ENCODE data around the gene PLD1.
A peak's percentile ranks its signal among the peaks of the same experiment; 100 is the strongest.

Gene PLD1

GRCh38 chr3:171566803-171567422 is 243.4 kb downstream of the PLD1 start:
- H3K4me1 ChIP-seq (ENCODE audit: control insufficient read depth in 1 of 2, insufficient read depth in 2 of 2, low read length in 2 of 2): no peaks in the 10 kb centered on the region

GRCh38 chr3:171565481-171566058 is 244.7 kb downstream of the PLD1 start:
- H3K79me2 ChIP-seq (ENCODE audit: control insufficient read depth, insufficient read depth, low read length, poor library complexity): no peaks in the 10 kb centered on the region
- no peak overlapping the region for H3K4me2 ChIP-seq (ENCODE audit: low read length)
- no peaks in the 10 kb centered on the region for H3K79me1 ChIP-seq (ENCODE audit: low read length)
- no peak overlapping the region for H2AFZ ChIP-seq (ENCODE audit: insufficient read depth, low read length, poor library complexity)
- no peaks in the 10 kb centered on the region for H3K9me3 ChIP-seq (ENCODE audit: insufficient read depth, low read depth, low read length)
- no peak overlapping the region for H3K9ac ChIP-seq (ENCODE audit: low read length)
- H4K8ac ChIP-seq (ENCODE audit: low read depth, low read length): no peak overlapping the region
- no peak overlapping the region for H3K27ac ChIP-seq (ENCODE audit: low read depth, low read length)
- H3K36me3 ChIP-seq (ENCODE audit: control insufficient read depth in 1 of 2, insufficient read depth in 2 of 2, low read length in 2 of 2): no peaks in the 10 kb centered on the region
- no peak overlapping the region for H3K14ac ChIP-seq (ENCODE audit: low read length)
- no peak overlapping the region for H4K91ac ChIP-seq (ENCODE audit: low read depth, low read length)
- no peak overlapping the region for H2BK120ac ChIP-seq (ENCODE audit: insufficient read depth, low read length, poor library complexity)
- no peak overlapping the region for H3K4me3 ChIP-seq (ENCODE audit: low read depth, low read length)
- no CpG with 5 or more reads among the region's 2 CpGs for WGBS (ENCODE audit: extremely low coverage, insufficient coverage, insufficient read length)
- H2BK12ac ChIP-seq (ENCODE audit: low read length): no peak overlapping the region
- peak in 1 of 2 donors; percentile 33 for DNase-seq
- H4K12ac ChIP-seq (ENCODE audit: low read depth, low read length): no peak overlapping the region
- no peaks in the 10 kb centered on the region for H3K27me3 ChIP-seq (ENCODE audit: insufficient read depth, low read length)
- H3K4me1 ChIP-seq (ENCODE audit: control insufficient read depth in 1 of 2, insufficient read depth in 2 of 2, low read length in 2 of 2): no peaks in the 10 kb centered on the region
- no peak overlapping the region for H3K18ac ChIP-seq (ENCODE audit: low read length)
- no peak overlapping the region for H2AK5ac ChIP-seq (ENCODE audit: low read length)
- H3K4ac ChIP-seq (ENCODE audit: low read depth, low read length): no peak overlapping the region
- H3K23ac ChIP-seq (ENCODE audit: low read length): no peak overlapping the region
- H2BK5ac ChIP-seq (ENCODE audit: low read depth, low read length, poor library complexity): no peak overlapping the region

More at GRCh38 chr3:171566803-171567422, 243.4 kb downstream of the PLD1 start:
- Histone ChIP-seq H2AK5ac (ENCODE audit: low read length) (no peak overlapping the region), H4K12ac (ENCODE audit: low read depth, low read length) (no peak overlapping the region), H2AFZ (ENCODE audit: insufficient read depth, low read length, poor library complexity) (no peak overlapping the region), H3K4ac (ENCODE audit: low read depth, low read length) (no peak overlapping the region), H4K91ac (ENCODE audit: low read depth, low read length) (no peak overlapping the region), H3K9me3 (ENCODE audit: insufficient read depth, low read depth, low read length) (no peaks in the 10 kb centered on the region), H2BK5ac (ENCODE audit: low read depth, low read length, poor library complexity) (no peak overlapping the region), H3K27ac (ENCODE audit: low read depth, low read length) (no peak overlapping the region), H3K4me2 (ENCODE audit: low read length) (no peak overlapping the region), H3K79me1 (ENCODE audit: low read length) (no peaks in the 10 kb centered on the region), H3K18ac (ENCODE audit: low read length) (no peak overlapping the region), H2BK120ac (ENCODE audit: insufficient read depth, low read length, poor library complexity) (no peak overlapping the region), H2BK12ac (ENCODE audit: low read length) (no peak overlapping the region), H3K79me2 (ENCODE audit: control insufficient read depth, insufficient read depth, low read length, poor library complexity) (no peaks in the 10 kb centered on the region), H3K23ac (ENCODE audit: low read length) (no peak overlapping the region), H4K8ac (ENCODE audit: low read depth, low read length) (no peak overlapping the region), H3K9ac (ENCODE audit: low read length) (no peak overlapping the region), H3K4me3 (ENCODE audit: low read depth, low read length) (no peak overlapping the region), H3K27me3 (ENCODE audit: insufficient read depth, low read length) (no peaks in the 10 kb centered on the region), H3K36me3 (ENCODE audit: control insufficient read depth in 1 of 2, insufficient read depth in 2 of 2, low read length in 2 of 2) (no peaks in the 10 kb centered on the region), H3K14ac (ENCODE audit: low read length) (no peak overlapping the region)
- DNase-seq: peak in 1 of 2 donors; percentile 81
- WGBS (ENCODE audit: extremely low coverage, insufficient coverage, insufficient read length): no CpG with 5 or more reads among the region's 4 CpGs

GRCh38 chr3:171564748-171565480 is 245.4 kb downstream of the PLD1 start:
- no peak overlapping the region for H3K9ac ChIP-seq (ENCODE audit: low read length)
- no peak overlapping the region for H3K4me2 ChIP-seq (ENCODE audit: low read length)
- no peaks in the 10 kb centered on the region for H3K27me3 ChIP-seq (ENCODE audit: insufficient read depth, low read length)
- no peaks in the 10 kb centered on the region for H3K4me1 ChIP-seq (ENCODE audit: control insufficient read depth in 1 of 2, insufficient read depth in 2 of 2, low read length in 2 of 2)
- no CpG with 5 or more reads among the region's 6 CpGs for WGBS (ENCODE audit: extremely low coverage, insufficient coverage, insufficient read length)
- no peak overlapping the region for H3K14ac ChIP-seq (ENCODE audit: low read length)
- H2AK5ac ChIP-seq (ENCODE audit: low read length): no peak overlapping the region
- no peak overlapping the region for H2AFZ ChIP-seq (ENCODE audit: insufficient read depth, low read length, poor library complexity)
- no peak overlapping the region for H4K8ac ChIP-seq (ENCODE audit: low read depth, low read length)
- H3K36me3 ChIP-seq (ENCODE audit: control insufficient read depth in 1 of 2, insufficient read depth in 2 of 2, low read length in 2 of 2): no peaks in the 10 kb centered on the region
- no peaks in the 10 kb centered on the region for H3K79me1 ChIP-seq (ENCODE audit: low read length)
- no peak overlapping the region for H3K18ac ChIP-seq (ENCODE audit: low read length)
- no peak overlapping the region for H4K12ac ChIP-seq (ENCODE audit: low read depth, low read length)
- H4K91ac ChIP-seq (ENCODE audit: low read depth, low read length): no peak overlapping the region
- no peaks in the 10 kb centered on the region for H3K9me3 ChIP-seq (ENCODE audit: insufficient read depth, low read depth, low read length)
- H3K79me2 ChIP-seq (ENCODE audit: control insufficient read depth, insufficient read depth, low read length, poor library complexity): no peaks in the 10 kb centered on the region
- DNase-seq: no peak
- no peak overlapping the region for H3K4ac ChIP-seq (ENCODE audit: low read depth, low read length)
- no peak overlapping the region for H3K27ac ChIP-seq (ENCODE audit: low read depth, low read length)
- H2BK5ac ChIP-seq (ENCODE audit: low read depth, low read length, poor library complexity): no peak overlapping the region
- no peak overlapping the region for H3K4me3 ChIP-seq (ENCODE audit: low read depth, low read length)
- H2BK120ac ChIP-seq (ENCODE audit: insufficient read depth, low read length, poor library complexity): no peak overlapping the region
- no peak overlapping the region for H2BK12ac ChIP-seq (ENCODE audit: low read length)
- no peak overlapping the region for H3K23ac ChIP-seq (ENCODE audit: low read length)

GRCh38 chr3:171563298-171563697 is 247.0 kb downstream of the PLD1 start:
- no peak overlapping the region for H3K18ac ChIP-seq (ENCODE audit: low read length)
- H3K4me1 ChIP-seq (ENCODE audit: control insufficient read depth in 1 of 2, insufficient read depth in 2 of 2, low read length in 2 of 2): no peaks in the 10 kb centered on the region
- no peak overlapping the region for H2BK120ac ChIP-seq (ENCODE audit: insufficient read depth, low read length, poor library complexity)
- no peaks in the 10 kb centered on the region for H3K9me3 ChIP-seq (ENCODE audit: insufficient read depth, low read depth, low read length)
- no peaks in the 10 kb centered on the region for H3K79me2 ChIP-seq (ENCODE audit: control insufficient read depth, insufficient read depth, low read length, poor library complexity)
- no peak overlapping the region for H3K4me2 ChIP-seq (ENCODE audit: low read length)
- peak; percentile 28 to 54 for DNase-seq
- H3K27ac ChIP-seq (ENCODE audit: low read depth, low read length): no peak overlapping the region
- no peaks in the 10 kb centered on the region for H3K79me1 ChIP-seq (ENCODE audit: low read length)
- H4K91ac ChIP-seq (ENCODE audit: low read depth, low read length): no peak overlapping the region
- H2AK5ac ChIP-seq (ENCODE audit: low read length): no peak overlapping the region
- H3K14ac ChIP-seq (ENCODE audit: low read length): no peak overlapping the region
- H2BK5ac ChIP-seq (ENCODE audit: low read depth, low read length, poor library complexity): no peak overlapping the region
- H4K12ac ChIP-seq (ENCODE audit: low read depth, low read length): no peak overlapping the region
- no CpG with 5 or more reads among the region's 6 CpGs for WGBS (ENCODE audit: extremely low coverage, insufficient coverage, insufficient read length)
- no peaks in the 10 kb centered on the region for H3K27me3 ChIP-seq (ENCODE audit: insufficient read depth, low read length)
- H3K9ac ChIP-seq (ENCODE audit: low read length): no peak overlapping the region
- no peak overlapping the region for H2BK12ac ChIP-seq (ENCODE audit: low read length)
- H3K4me3 ChIP-seq (ENCODE audit: low read depth, low read length): peak overlapping the region; percentile 44
- no peak overlapping the region for H3K4ac ChIP-seq (ENCODE audit: low read depth, low read length)
- H3K36me3 ChIP-seq (ENCODE audit: control insufficient read depth in 1 of 2, insufficient read depth in 2 of 2, low read length in 2 of 2): no peaks in the 10 kb centered on the region
- H4K8ac ChIP-seq (ENCODE audit: low read depth, low read length): no peak overlapping the region
- no peak overlapping the region for H3K23ac ChIP-seq (ENCODE audit: low read length)
- no peak overlapping the region for H2AFZ ChIP-seq (ENCODE audit: insufficient read depth, low read length, poor library complexity)
